IMR-90 (cell line): Measurements from ENCODE around the gene ELMO1. TPM values are rescaled to one million over a fixed set of nuclear protein-coding genes. Genes with fewer than 3 reads are reported as not detected.
A peak's percentile ranks its signal among the peaks of the same experiment; 100 is the strongest.

Source experiments
- ATAC-seq: fragments of 200-7000 bp; cut with Tn5 transposase; 2 replicates; pipeline ENCODE4 v1.9.1; 2020; ENCODE audit warnings: low read depth, mild to moderate bottlenecking, moderate library complexity
- BruUV-seq: library from RNA; stranded (reverse); fragments of 400-500 nt; replicated peaks from 2 replicates; lab custom pipeline; 2021; lab: Mats Ljungman, UMichigan
- CTCF ChIA-PET: fragments of 300-600 bp; formaldehyde crosslinking; extraction: SDS; loops from one replicate; lab custom pipeline; 2021; ENCODE audit warnings: antibody characterized with exemption; lab: Yijun Ruan, JAX
- POLR2A ChIA-PET: fragments of 300-600 bp; sonication (Branson Sonifier 250); formaldehyde crosslinking; loops from one replicate; lab custom pipeline; 2022; ENCODE audit warnings: antibody characterized with exemption; ENCODE audit not compliant: unreplicated experiment; lab: Charles Lee
- DNase-seq: peaks from one replicate; pipeline ENCODE4 v3.0.0; 2013
- H2AFZ ChIP-seq: replicated peaks from 2 replicates; pipeline ENCODE3; 2013; ENCODE audit warnings: low read length, mild to moderate bottlenecking; ENCODE audit not compliant: poor library complexity
- H2AK5ac ChIP-seq: 2 replicates; pipeline ENCODE4 v1.6.1; 2013; ENCODE audit warnings: low read depth, low read length, inconsistent platforms
- H2AK9ac ChIP-seq: replicated peaks from 2 replicates; pipeline ENCODE3; 2013; ENCODE audit warnings: mild to moderate bottlenecking, low read depth, low read length, moderate library complexity; ENCODE audit not compliant: poor library complexity
- H2BK120ac ChIP-seq: 2 replicates; pipeline ENCODE4 v1.6.1; 2013; ENCODE audit warnings: low read depth, low read length, inconsistent platforms
- H2BK15ac ChIP-seq: 3 replicates; pipeline ENCODE4 v1.6.1; 2013; ENCODE audit warnings: low read depth, low read length, inconsistent platforms
- H2BK20ac ChIP-seq: 2 replicates; pipeline ENCODE4 v1.6.1; 2013; ENCODE audit warnings: low read depth, mild to moderate bottlenecking, inconsistent platforms, low read length, moderate library complexity
- H2BK5ac ChIP-seq: 2 replicates; pipeline ENCODE4 v1.6.1; 2013; ENCODE audit warnings: mild to moderate bottlenecking, low read depth, low read length, inconsistent platforms; ENCODE audit not compliant: poor library complexity, severe bottlenecking
- H3K14ac ChIP-seq: replicated peaks from 2 replicates; pipeline ENCODE4 v1.6.1; 2013; ENCODE audit warnings: low read depth, low read length, inconsistent platforms
- H3K18ac ChIP-seq: 2 replicates; pipeline ENCODE4 v1.6.1; 2013; ENCODE audit warnings: low read depth, low read length, control low read depth
- H3K23ac ChIP-seq: 2 replicates; pipeline ENCODE4 v1.6.1; 2013; ENCODE audit warnings: low read depth, low read length, inconsistent platforms
- H3K27ac ChIP-seq: 2 replicates; pipeline ENCODE4 v1.5.1; 2013; ENCODE audit warnings: mild to moderate bottlenecking, control low read depth, low read length; ENCODE audit not compliant: insufficient read depth
- H3K27me3 ChIP-seq: 2 replicates; pipeline ENCODE4 v1.6.1; 2013; ENCODE audit warnings: low read length; ENCODE audit not compliant: control insufficient read depth, insufficient read depth
- H3K36me3 ChIP-seq: 2 replicates; pipeline ENCODE4 v1.6.1; 2013; ENCODE audit warnings: low read length, mixed read lengths; ENCODE audit not compliant: control insufficient read depth, insufficient read depth
- H3K4ac ChIP-seq: 2 replicates; pipeline ENCODE4 v1.6.1; 2013; ENCODE audit warnings: low read depth, low read length, inconsistent platforms
- H3K4me1 ChIP-seq: 2 replicates; pipeline ENCODE4 v1.6.1; 2013; ENCODE audit warnings: low read length, mixed read lengths; ENCODE audit not compliant: control insufficient read depth, insufficient read depth
- H3K4me2 ChIP-seq: 2 replicates; pipeline ENCODE4 v1.6.1; 2013; ENCODE audit warnings: low read depth, mild to moderate bottlenecking, control low read depth, low read length, moderate library complexity
- H3K4me3 ChIP-seq: 2 replicates; pipeline ENCODE4 v1.5.1; 2013; ENCODE audit warnings: low read depth, mild to moderate bottlenecking, control low read depth, low read length, moderate library complexity; ENCODE audit not compliant: insufficient read depth
- H3K56ac ChIP-seq: 2 replicates; pipeline ENCODE4 v1.6.1; 2013; ENCODE audit warnings: low read length, inconsistent platforms; ENCODE audit not compliant: insufficient read depth; ENCODE audit errors: extremely low read depth
- H3K79me1 ChIP-seq, 2 experiments: 2 replicates each; pipeline ENCODE4 v1.6.1; 2013; ENCODE audit warnings: low read length in 2 of 2, inconsistent platforms in 1 of 2, low read depth in 1 of 2
- H3K9ac ChIP-seq: 2 replicates; pipeline ENCODE4 v1.6.1; 2013; ENCODE audit warnings: low read depth, low read length, control low read depth
- H3K9me1 ChIP-seq: 2 replicates; pipeline ENCODE4 v1.6.1; 2013; ENCODE audit warnings: low read length, inconsistent platforms; ENCODE audit not compliant: insufficient read depth
- H3K9me3 ChIP-seq: 2 replicates; pipeline ENCODE4 v1.6.1; 2013; ENCODE audit warnings: low read length; ENCODE audit not compliant: control insufficient read depth, insufficient read depth
- H4K20me1 ChIP-seq: 2 replicates; pipeline ENCODE4 v1.6.1; 2013; ENCODE audit warnings: low read length, inconsistent platforms; ENCODE audit not compliant: insufficient read depth
- H4K5ac ChIP-seq: 2 replicates; pipeline ENCODE4 v1.6.1; 2013; ENCODE audit warnings: mild to moderate bottlenecking, low read depth, low read length, control low read depth
- H4K8ac ChIP-seq, 2 experiments: 2 replicates each; pipeline ENCODE4 v1.6.1; 2013; ENCODE audit warnings: low read depth in 2 of 2, low read length in 2 of 2, control low read depth in 1 of 2, inconsistent platforms in 1 of 2
- H4K91ac ChIP-seq: 2 replicates; pipeline ENCODE4 v1.6.1; 2013; ENCODE audit warnings: low read depth, low read length, inconsistent platforms; ENCODE audit not compliant: insufficient read depth
- CEBPB ChIP-seq: IDR thresholded peaks from 2 replicates; pipeline ENCODE4 v1.6.1; 2012; ENCODE audit warnings: low read depth, low read length, improper control_type of control experiment
- ELK1 ChIP-seq: fragments of 150-350 bp; IDR thresholded peaks from 2 replicates; pipeline ENCODE4 v1.6.1; 2016; ENCODE audit warnings: low read depth, mild to moderate bottlenecking, low read length, moderate library complexity, borderline replicate concordance
- MXI1 ChIP-seq: IDR thresholded peaks from 2 replicates; pipeline ENCODE4 v1.6.1; 2012; ENCODE audit warnings: low read depth, mild to moderate bottlenecking, low read length, moderate library complexity, borderline replicate concordance
- RFX5 ChIP-seq: IDR thresholded peaks from 2 replicates; pipeline ENCODE4 v1.8.0; 2012; ENCODE audit warnings: low read depth, mild to moderate bottlenecking, low read length, moderate library complexity
- SMC3 ChIP-seq: fragments of 150-350 bp; IDR thresholded peaks from 2 replicates; pipeline ENCODE4 v1.6.1; 2016; ENCODE audit warnings: low read depth, mild to moderate bottlenecking, antibody characterized with exemption, low read length, moderate library complexity
- USF2 ChIP-seq: fragments of 150-350 bp; IDR thresholded peaks from 2 replicates; pipeline ENCODE4 v1.6.1; 2017; ENCODE audit warnings: mild to moderate bottlenecking, antibody characterized with exemption, low read length, low read depth
- WGBS, 2 experiments: methylation state at CpG; one replicate each; pipeline versions ENCODE4 v1.1.5 to v1.1.7; 2013; ENCODE audit warnings: missing lambda C conversion rate in 2 of 2; ENCODE audit not compliant: insufficient read length in 1 of 2; ENCODE audit errors: extremely low coverage in 2 of 2; 5-methylcytosine and 5-hydroxymethylcytosine counted together
- dilution Hi-C: fragments of 300-500 bp; cut with HindIII; formaldehyde crosslinking; loops from one replicate; pipeline ENCODE4 v1.14.3; 2018; ENCODE audit warnings: low sequenced_read_pairs; ENCODE audit not compliant: unreplicated experiment
- in situ Hi-C: fragments of 300-500 bp; cut with MboI; formaldehyde crosslinking; loops from 3 replicates; pipeline ENCODE4 v1.14.3; 2019; ENCODE audit warnings: low sequenced_read_pairs, inconsistent platforms, mixed read lengths
- intact Hi-C: fragments of 100-400 bp; cut with micrococcal nuclease; formaldehyde crosslinking; loops from 2 replicates; pipeline ENCODE4 v1.10.0; 2022
- polyA plus RNA-seq, 3 experiments: library from polyadenylated mRNA; depleted of rRNA; stranded (reverse); fragments of >200 nt; gene quantifications; 2 replicates each; pipeline ENCODE4 v1.2.3, GENCODE V29; 2012; ENCODE audit warnings: low replicate concordance in 1 of 3
- total RNA-seq: library from RNA; depleted of rRNA; stranded (reverse); fragments of >200 nt; gene quantifications from 2 replicates; pipeline ENCODE4 v1.2.3, GENCODE V29; 2012

ELMO1 gene
- total and polyA plus RNA-seq, 2 of the 4 experiments (the other 2 are of a cell fraction): 0.03 TPM; not detected in 1

- no peak for DNase-seq
Measured at GRCh38 chr7:36949711-36950600, 498.7 kb downstream of the ELMO1 start.

More at GRCh38 chr7:36949711-36950600, 498.7 kb downstream of the ELMO1 start:
- BruUV-seq: no TSS peak
- Histone ChIP-seq H3K56ac (no peak overlapping the region), H2AK5ac (no peak overlapping the region), H3K23ac (no peak overlapping the region), H3K79me1 (no peaks in the 10 kb centered on the region), H2AK9ac (no peak overlapping the region), H3K27ac (no peak overlapping the region), H3K36me3 (no peaks in the 10 kb centered on the region), H3K4me3 (no peak overlapping the region), H4K8ac (no peak overlapping the region), H3K4me1 (no peaks in the 10 kb centered on the region), H3K27me3 (no peaks in the 10 kb centered on the region), H3K18ac (no peak overlapping the region), H3K14ac (no peak overlapping the region), H2BK15ac (no peak overlapping the region), H2BK5ac (no peak overlapping the region), H2BK20ac (no peak overlapping the region), H3K4ac (no peak overlapping the region), H4K5ac (no peak overlapping the region), H2AFZ (no peak overlapping the region), H4K20me1 (no peaks in the 10 kb centered on the region), H3K9ac (no peak overlapping the region), H3K9me1 (no peaks in the 10 kb centered on the region), H3K4me2 (no peak overlapping the region), H3K9me3 (no peaks in the 10 kb centered on the region), H2BK120ac (no peak overlapping the region), H4K91ac (no peak overlapping the region)
- no peak for ATAC-seq
- TF ChIP-seq ELK1: no peak
- TF ChIP-seq USF2: no peak
- TF ChIP-seq SMC3: no peak
- TF ChIP-seq MXI1: no peak
- TF ChIP-seq RFX5: no peak
- peak; percentile 54 for TF ChIP-seq CEBPB
- dilution Hi-C loops (no loop called here), in situ Hi-C loops (loop anchor here (25.0 kb wide), 1 partner anchor 463 kb away; no protein-coding TSS in a partner anchor), intact Hi-C loops (no loop called here)
- ChIA-PET CTCF (no interaction called here), POLR2A (no interaction called here)
- 40% methylated on average over 3 of the region's 8 CpGs; no CpG with 5 or more reads in 1 of the 2 experiments for WGBS, 2 experiments
